Measurements from ENCODE around the gene ATF4. TPM values are rescaled to one million over a fixed set of nuclear protein-coding genes. Genes with fewer than 3 reads are reported as not detected.

ATF4 gene
- total and polyA plus RNA-seq, 2 of the 13 experiments (the other 11 are each of a cell fraction or from before 2014, with no cell fraction given) = 486 to 1,297 TPM

- TF ChIP-seq ZBTB4 (CRISPR knock-in tag; IDR thresholded peaks at IDR 0.05; ENCODE audit: borderline replicate concordance) = no peak
- no peak for TF ChIP-seq NFATC3 (CRISPR knock-in tag; IDR thresholded peaks at IDR 0.05)
- no peak for TF ChIP-seq AHDC1 (CRISPR knock-in tag; IDR thresholded peaks at IDR 0.05; ENCODE audit: borderline replicate concordance)
- TF ChIP-seq FOXA1 (IDR thresholded peaks at IDR 0.05) = no peak
- TF ChIP-seq FOXA1 (CRISPR knock-in tag; IDR thresholded peaks at IDR 0.05) = 0 out of 2 replicates have a peak, but pooled peaks have one; percentile 3
- no peak for TF ChIP-seq ZNF646 (CRISPR knock-in tag; IDR thresholded peaks at IDR 0.05)
- peak; percentile 82 for TF ChIP-seq PHF20 (CRISPR knock-in tag; IDR thresholded peaks at IDR 0.05)
- no peak for TF ChIP-seq GRHL1 (CRISPR knock-in tag; conservative IDR thresholded peaks at IDR 0.05)
- no peak for TF ChIP-seq ZNF251 (CRISPR knock-in tag; IDR thresholded peaks at IDR 0.05)
Measured at GRCh38 chr22:39532215-39533073, 12.1 kb downstream of the ATF4 start, which contains the start of gene RPS19BP1 (continued).

Measured in HepG2 (cell line).